EH (cell line): ENCODE measurements around the gene NUP155.
"Not testable (repeated sequence)": the region's sequence is repeated elsewhere in the genome, so short reads cannot be mapped to it uniquely, and the experiment has no call there.

ENCODE experiments used
- DNase-seq: peaks from one replicate; pipeline ENCODE4 v3.0.0-alpha.2; 2015; ENCODE audit warnings: low read depth

The NUP155 gene

DNA sequence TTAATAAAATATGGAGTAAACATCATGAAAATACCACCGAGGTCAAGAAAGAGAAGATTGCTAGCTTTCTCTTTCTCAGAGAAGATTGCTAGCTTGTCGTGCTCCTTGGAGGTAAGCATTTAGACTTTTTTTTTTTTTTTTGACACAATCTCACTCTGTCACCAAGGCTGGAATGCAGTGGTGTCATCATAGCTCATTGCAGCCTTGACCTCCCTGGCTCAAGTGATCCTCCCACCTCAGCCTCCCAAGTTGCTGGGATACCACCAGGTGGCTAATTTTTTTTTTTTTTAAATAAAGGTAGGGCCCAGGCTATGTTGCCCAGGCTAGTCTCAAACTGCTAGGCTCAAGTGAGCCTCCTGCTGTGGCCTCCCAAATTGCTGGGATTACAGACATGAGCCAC lies 95.4 kb downstream of the NUP155 start:
- DNase-seq: no peak

DNA sequence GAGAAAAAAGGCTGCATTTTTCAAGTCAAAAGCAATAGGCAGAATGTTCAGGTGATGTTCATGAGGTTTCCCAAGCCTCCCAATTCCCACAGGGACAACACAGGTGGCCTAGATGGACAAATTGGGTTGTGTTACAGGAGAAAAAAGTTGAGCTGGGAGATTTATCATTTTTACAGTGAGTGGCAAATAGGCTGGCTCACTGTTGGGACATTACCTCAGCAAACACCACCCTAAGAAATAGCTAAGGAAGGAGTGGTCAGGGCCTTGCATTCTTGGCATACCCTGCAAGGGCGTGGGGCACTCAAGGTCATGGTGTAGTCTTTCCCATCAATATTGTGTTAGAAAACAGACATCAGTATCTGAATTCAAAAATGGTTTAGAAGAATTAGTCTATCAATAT lies 98.4 kb downstream of the NUP155 start:
- peak; percentile 62 for DNase-seq

DNA sequence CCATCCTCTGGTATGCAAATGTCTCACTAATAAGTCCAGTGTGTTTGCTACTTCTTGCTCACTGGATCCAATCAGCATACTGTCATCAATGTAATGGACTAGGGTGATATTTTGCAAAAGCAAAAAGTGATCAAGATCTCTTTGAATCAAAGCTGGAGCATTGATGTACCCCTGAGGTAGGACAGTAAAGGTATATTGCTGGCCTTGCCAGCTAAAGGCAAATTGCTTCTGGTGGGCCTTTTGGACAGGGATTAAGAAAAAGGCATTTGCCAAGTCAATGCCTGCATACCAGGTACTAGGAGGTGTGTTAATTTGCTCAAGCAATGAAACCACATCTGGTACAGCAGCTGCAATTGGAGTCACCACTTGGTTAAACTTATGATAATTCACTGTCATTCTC lies 102.8 kb downstream of the NUP155 start:
- DNase-seq: not testable (repeated sequence)

DNA sequence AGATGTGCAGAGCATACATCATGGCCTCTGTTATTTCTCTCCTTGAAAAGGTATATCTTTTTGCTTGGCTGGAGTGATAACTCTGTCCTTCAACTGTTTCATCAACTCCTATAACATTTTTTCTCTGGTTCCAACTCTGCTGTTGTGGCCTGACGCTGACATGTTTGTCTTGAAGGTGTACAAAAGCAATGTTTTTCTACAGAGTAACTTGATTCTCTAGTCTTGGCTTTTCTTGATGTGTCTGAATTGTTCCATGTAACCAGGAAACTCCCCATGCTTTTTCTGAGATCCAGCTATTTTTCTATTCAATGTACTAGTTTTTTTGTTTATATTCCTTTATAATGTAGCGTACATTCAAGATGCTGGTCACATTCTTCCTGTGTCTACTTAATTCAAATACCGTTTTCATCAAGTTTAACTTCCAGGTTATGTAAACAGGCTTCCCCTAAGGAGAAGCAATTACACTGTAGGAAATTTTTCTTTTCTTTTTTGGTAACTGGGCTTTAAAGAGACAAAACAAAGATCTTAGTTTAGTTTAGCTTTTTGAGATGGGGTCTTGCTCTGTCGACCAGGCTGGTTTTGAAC lies 115.0 kb downstream of the NUP155 start:
- no peak for DNase-seq

DNA sequence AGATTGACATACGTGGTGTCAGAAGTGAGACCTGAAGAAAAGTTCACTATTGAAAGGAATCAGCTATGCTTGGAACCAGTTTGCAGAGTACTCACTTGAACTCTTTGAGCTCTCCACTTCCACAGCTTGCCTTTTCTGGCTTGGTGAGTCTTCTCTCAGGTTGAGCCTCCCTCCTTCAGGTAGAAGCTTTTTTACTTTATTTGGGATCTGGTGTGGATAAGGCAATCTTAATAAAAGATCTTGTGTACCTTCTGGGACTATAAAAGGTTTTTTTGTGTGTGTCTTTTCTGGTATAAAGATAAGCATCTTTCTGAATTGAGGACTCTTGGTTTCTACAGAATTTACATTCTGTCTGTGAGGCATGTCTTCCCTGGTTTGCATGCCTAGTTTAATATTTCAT lies 116.3 kb downstream of the NUP155 start:
- DNase-seq: no peak

DNA sequence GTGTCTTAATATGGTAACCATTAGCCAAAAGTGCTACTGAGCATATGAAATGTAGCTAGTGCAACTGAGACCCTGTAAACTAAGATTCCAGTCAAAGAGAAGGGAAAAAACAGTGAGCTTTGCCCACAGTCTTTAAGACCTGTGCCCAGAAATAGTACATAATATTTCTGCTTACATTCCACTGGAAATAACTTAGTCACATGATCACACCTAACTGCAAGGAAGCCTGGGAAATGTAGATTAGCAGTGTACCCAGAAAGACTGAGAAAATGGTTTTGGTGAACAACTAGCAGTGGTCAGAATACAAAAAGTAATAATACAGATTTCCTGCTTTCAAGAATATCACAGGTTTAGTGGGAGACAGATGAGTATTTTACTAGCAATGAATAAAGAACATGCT lies 119.2 kb downstream of the NUP155 start:
- DNase-seq: no peak

DNA sequence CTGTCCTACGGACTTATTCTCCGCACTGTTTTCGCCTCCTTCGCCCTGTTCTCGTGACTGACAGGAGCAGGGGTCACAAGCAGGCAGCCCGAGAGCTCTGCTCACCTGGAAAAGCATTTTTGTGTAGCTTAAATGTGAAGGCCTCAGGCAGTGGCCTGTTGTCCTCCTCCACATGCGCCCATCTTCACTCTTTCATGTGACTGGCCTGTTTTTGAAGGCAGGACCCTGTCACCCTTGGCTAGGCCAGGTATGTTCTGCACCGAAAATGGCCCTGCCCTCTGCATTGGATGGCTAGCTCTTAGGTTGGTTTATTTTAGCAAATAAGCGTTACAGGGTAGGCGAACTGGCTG lies 121.1 kb downstream of the NUP155 start:
- no peak for DNase-seq

DNA sequence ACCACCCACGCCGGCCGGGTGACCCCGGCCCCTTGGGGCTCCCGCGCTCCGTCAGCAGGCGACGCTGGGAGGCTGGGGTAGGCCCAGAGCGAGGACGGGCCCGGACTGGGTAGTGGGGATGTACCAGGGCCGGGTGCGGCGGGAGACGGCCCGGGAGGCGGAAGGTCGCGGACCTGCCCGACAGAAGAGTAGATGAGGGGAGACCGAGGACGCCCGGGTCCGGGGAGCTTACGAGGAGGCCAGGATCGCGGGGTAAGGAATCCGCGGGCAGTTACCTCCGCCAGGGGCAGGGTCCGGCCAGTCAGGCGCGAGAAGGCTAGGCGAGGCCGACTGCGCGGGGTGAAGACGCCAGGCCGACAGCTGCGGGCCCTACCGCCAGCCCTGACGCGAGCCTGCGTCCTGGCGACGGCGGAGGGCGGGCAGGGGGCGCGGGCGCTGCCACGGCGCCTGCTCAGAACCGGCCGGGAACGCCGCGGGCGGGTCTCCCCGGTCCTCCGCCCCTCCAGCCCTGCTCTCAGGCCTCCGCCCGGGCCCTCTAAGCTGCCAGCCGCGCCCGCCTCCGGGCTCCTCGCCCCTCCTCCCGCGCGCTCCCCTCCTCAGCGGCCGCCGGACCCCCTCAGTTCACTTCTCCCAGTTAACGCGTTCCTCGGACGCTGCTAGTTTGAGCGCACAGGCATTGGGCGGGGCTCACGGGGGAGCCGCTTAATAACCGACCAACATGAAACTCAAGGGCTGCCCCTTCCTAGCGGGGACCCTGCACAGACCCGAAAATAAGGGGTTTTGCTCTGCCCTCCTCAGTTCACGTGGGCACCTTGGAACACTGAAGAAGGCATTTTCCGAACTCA lies 121.7 kb downstream of the NUP155 start, which contains the start of gene CPLANE1:
CPLANE1 (minus strand) TSS at position 407 of the 845 bp plus-strand sequence. CDS start 1,678 bp downstream, outside the sequence.
- peak; percentile 84 for DNase-seq

DNA sequence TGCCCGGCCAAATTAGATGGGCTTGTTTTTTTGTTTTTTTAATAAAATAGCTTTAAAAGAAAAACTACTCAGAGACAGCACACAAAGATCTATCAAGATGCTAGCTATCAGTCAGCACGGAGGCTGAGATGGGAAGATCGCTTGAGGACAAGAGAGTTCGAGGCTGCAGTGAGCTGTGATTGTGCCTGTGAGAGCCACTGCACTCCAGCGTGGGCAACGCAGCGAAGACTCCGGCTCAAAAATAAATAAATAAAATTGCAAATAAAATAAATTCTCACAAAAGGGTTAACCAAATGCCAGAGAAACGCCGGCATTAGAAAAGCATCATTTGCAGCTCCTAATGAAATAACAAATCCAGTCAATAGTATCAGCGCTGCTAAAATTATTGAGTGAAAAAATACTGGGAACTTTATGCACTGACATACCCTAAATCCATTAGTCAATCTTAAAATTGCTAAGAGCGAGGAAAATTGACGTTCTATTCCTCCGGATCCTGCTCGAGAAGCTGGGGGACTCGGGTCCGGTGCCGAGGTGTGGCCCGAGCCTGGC lies 122.4 kb downstream of the NUP155 start:
- DNase-seq: peak; percentile 37

DNA sequence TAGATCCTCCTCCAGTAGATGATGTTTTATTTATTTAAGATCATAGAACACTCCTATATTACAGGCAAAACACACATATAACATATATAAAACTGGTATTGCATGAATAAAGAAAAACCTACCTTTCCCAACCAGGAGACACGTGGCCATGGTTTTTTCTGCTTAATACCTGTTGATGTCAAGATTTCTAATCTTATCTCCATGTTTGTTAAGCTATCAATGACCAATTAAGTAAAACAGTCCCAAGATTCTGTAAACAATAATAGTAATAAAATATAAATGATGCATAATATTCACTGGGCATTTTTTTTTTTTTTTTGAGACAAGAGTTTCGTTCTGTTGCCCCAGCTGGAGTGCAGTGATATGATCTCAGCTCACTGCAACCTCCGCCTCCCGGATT lies 123.4 kb downstream of the NUP155 start:
- DNase-seq: no peak

DNA sequence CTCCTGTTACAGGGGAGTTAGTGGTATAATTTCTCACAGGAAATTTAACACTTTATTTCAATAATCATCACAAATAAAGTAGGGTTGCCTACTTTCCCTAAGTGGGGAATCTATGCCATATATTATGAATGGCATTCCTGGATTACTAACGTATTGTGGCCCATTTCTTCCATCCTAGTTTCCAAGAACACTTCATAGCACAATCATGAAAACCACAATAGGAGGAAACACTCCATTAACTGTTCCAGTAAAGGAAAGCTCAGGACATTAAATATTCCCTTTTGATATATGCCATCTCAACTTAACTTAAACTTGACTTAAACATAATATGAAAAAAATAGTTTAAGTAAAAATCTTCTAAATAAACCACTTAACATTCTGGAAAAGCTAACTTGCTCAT lies 123.9 kb downstream of the NUP155 start:
- peak; percentile 6 for DNase-seq
